B cell (primary cell): Measurements from ENCODE around the gene MDGA2. TPM values are rescaled to one million over a fixed set of nuclear protein-coding genes. Genes with fewer than 3 reads are reported as not detected.

Experiments
- ATAC-seq: fragments of 200-7000 bp; cut with Tn5 transposase; one replicate; pipeline ENCODE4 v1.10.0; 2021; ENCODE audit warnings: low read depth, mild to moderate bottlenecking, moderate number of reproducible peaks, moderate library complexity
- CTCF ChIA-PET: fragments of 350-600 bp; sonication (Branson Sonifier 250); formaldehyde crosslinking; loops from one replicate; lab custom pipeline; 2021; ENCODE audit warnings: antibody characterized with exemption, inconsistent platforms; lab: Charles Lee
- POLR2A ChIA-PET: fragments of 350-600 bp; sonication (Branson Sonifier 250); formaldehyde crosslinking; loops from one replicate; lab custom pipeline; 2021; ENCODE audit warnings: antibody characterized with exemption; lab: Charles Lee
- DNase-seq: peaks from one replicate; pipeline ENCODE4 v3.0.0; 2013
- H2AFZ ChIP-seq: 2 replicates; pipeline ENCODE4 v1.6.1; 2012; ENCODE audit warnings: mild to moderate bottlenecking, low read depth, low read length; ENCODE audit not compliant: insufficient read depth, poor library complexity, severe bottlenecking
- H3K27ac ChIP-seq, 2 donors: 1 replicate in 1 of 2; 2 replicates in 1 of 2; pipeline ENCODE4 v1.5.1; 2012 to 2013; ENCODE audit warnings: low read length in 2 of 2, mild to moderate bottlenecking in 2 of 2, moderate library complexity in 1 of 2
- H3K27me3 ChIP-seq, 4 experiments: fragments of 200-600 bp in 1 of 4; sonication (generic) in 1 of 4; replicated peaks in 1 of 4; 1 replicate in 2 of 4; 2 replicates in 2 of 4; pipeline versions ENCODE4 v1.6.1 to v1.7.0; 2013 to 2016; ENCODE audit warnings: low read length in 3 of 4, mild to moderate bottlenecking in 2 of 4, mixed read lengths in 1 of 4, moderate library complexity in 1 of 4; ENCODE audit not compliant: insufficient read depth in 4 of 4, control insufficient read depth in 3 of 4; ENCODE audit errors: control extremely low read depth in 1 of 4
- H3K36me3 ChIP-seq, 2 experiments: replicated peaks in 1 of 2; 1 replicate in 1 of 2; 2 replicates in 1 of 2; pipeline versions ENCODE4 v1.6.1 to v1.7.1; 2013; ENCODE audit warnings: low read length in 1 of 2; ENCODE audit not compliant: insufficient read depth in 2 of 2, control insufficient read depth in 1 of 2; ENCODE audit errors: control extremely low read depth in 1 of 2, extremely low read depth in 1 of 2
- H3K4me1 ChIP-seq, 2 donors: fragments of 200-600 bp in 1 of 2; sonication (generic) in 1 of 2; 1 replicate in 1 of 2; 2 replicates in 1 of 2; pipeline versions ENCODE4 v1.5.1 to v1.6.1; 2013 to 2017; ENCODE audit warnings: low read length in 2 of 2; ENCODE audit not compliant: control insufficient read depth in 2 of 2, insufficient read depth in 2 of 2
- H3K4me2 ChIP-seq: replicated peaks from 2 replicates; pipeline ENCODE3; 2012; ENCODE audit warnings: mild to moderate bottlenecking, low read depth, low read length; ENCODE audit not compliant: poor library complexity, severe bottlenecking
- H3K4me3 ChIP-seq, 5 experiments: fragments of 200-600 bp in 1 of 5; sonication (generic) in 1 of 5; 1 replicate in 3 of 5; 2 replicates in 2 of 5; pipeline versions ENCODE4 v1.5.1 to v1.7.0; 2011 to 2016; ENCODE audit warnings: low read length in 4 of 5, mild to moderate bottlenecking in 4 of 5, low read depth in 2 of 5, control low read depth in 1 of 5, moderate library complexity in 1 of 5; ENCODE audit not compliant: insufficient read depth in 1 of 5; ENCODE audit errors: control extremely low read depth in 1 of 5, extremely low read depth in 1 of 5
- H3K79me2 ChIP-seq: fragments of 200-600 bp; sonication (generic); one replicate; pipeline ENCODE4 v1.6.0; 2016; ENCODE audit warnings: low read length; ENCODE audit not compliant: control insufficient read depth, insufficient read depth
- H3K9ac ChIP-seq: fragments of 200-600 bp; sonication (generic); 2 replicates; pipeline ENCODE4 v1.6.1; 2017; ENCODE audit warnings: mild to moderate bottlenecking, low read length, moderate library complexity
- H3K9me3 ChIP-seq, 3 donors: one replicate each; pipeline versions ENCODE4 v1.6.1 to v1.7.1; 2013; ENCODE audit warnings: low read length in 2 of 3; ENCODE audit not compliant: control insufficient read depth in 2 of 3, insufficient read depth in 1 of 3; ENCODE audit errors: control extremely low read depth in 1 of 3
- H4K20me1 ChIP-seq: 2 replicates; pipeline ENCODE4 v1.6.0; 2012; ENCODE audit warnings: mild to moderate bottlenecking, low read length; ENCODE audit not compliant: insufficient read depth, control insufficient read depth, poor library complexity, severe bottlenecking
- H3K27ac Mint-ChIP-seq: one replicate; pipeline ENCODE4 v1.8.0; 2021; ENCODE audit warnings: mixed read lengths
- H3K27me3 Mint-ChIP-seq: one replicate; pipeline ENCODE4 v1.8.0; 2021; ENCODE audit warnings: mixed read lengths
- H3K4me1 Mint-ChIP-seq: one replicate; pipeline ENCODE4 v1.8.0; 2021; ENCODE audit warnings: mixed read lengths
- H3K4me3 Mint-ChIP-seq: one replicate; pipeline ENCODE4 v1.8.0; 2021; ENCODE audit warnings: mixed read lengths
- H3K9me3 Mint-ChIP-seq: one replicate; pipeline ENCODE4 v1.8.0; 2022; ENCODE audit warnings: mixed read lengths; ENCODE audit not compliant: insufficient read depth
- EZH2 ChIP-seq: IDR thresholded peaks from 2 replicates; pipeline ENCODE4 v1.6.1; 2012; ENCODE audit warnings: borderline replicate concordance, low read depth, mild to moderate bottlenecking, moderate library complexity, low read length; ENCODE audit not compliant: insufficient read depth, poor library complexity, severe bottlenecking
- WGBS: methylation state at CpG from one replicate; pipeline ENCODE4 v1.1.5; 2013; ENCODE audit warnings: missing lambda C conversion rate; ENCODE audit not compliant: insufficient coverage; 5-methylcytosine and 5-hydroxymethylcytosine counted together
- intact Hi-C: fragments of 100-400 bp; cut with micrococcal nuclease; formaldehyde crosslinking; loops from one replicate; pipeline ENCODE4 v1.10.0; 2022
- polyA plus RNA-seq: library from polyadenylated mRNA; depleted of rRNA; stranded (reverse); fragments of >200 nt; gene quantifications from 2 replicates; pipeline ENCODE4 v1.2.3, GENCODE V29; 2012
- total RNA-seq, 2 donors: library from RNA; stranded (reverse); fragments of 120-200 nt in 1 of 2; gene quantifications; 1 replicate in 1 of 2; 2 replicates in 1 of 2; pipeline versions ENCODE4 v1.2.3 to v1.2.4, GENCODE V29; 2013 to 2022
- TF ChIP-seq, protein P1 (sequence below): fragments of 200-600 bp; IDR thresholded peaks from one replicate; pipeline ENCODE4 v1.8.0; 2022; ENCODE audit warnings: antibody characterized with exemption, mild to moderate bottlenecking

The MDGA2 gene
- total and polyA plus RNA-seq, 2 donors (not counting 1 experiment from before 2014, with no cell fraction given), result not detected

DNA sequence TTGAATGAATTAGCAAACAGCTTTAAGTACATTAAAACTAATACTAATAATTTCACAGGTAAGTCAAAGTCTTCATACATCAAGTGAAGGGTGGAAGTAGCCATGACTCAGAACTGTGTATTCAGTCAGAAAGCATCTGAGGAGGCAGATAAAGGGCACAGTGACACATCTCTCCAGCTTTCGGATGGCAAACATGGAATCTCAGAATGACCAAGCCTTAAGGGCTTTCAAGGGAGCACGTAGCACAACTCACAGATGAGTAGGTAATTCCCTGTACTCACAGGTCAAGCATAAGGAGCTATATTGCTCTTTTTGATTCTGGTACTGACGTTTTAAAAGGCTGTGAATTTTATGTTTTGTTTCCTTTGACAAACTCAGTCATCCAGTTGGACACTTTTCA lies 56.0 kb downstream of the MDGA2 start:
- H3K27me3 ChIP-seq, result no peaks in the 10 kb centered on the region
- H3K79me2 ChIP-seq, result no peaks in the 10 kb centered on the region
- ChIA-PET POLR2A (no interaction called here), CTCF (no interaction called here)
- H3K27ac ChIP-seq, result no peak overlapping the region
- intact Hi-C loops, result no loop called here
- 80% methylated on average over 2 of the region's 3 CpGs for WGBS
- no peak for TF ChIP-seq EZH2
- TF ChIP-seq, protein P1, sequence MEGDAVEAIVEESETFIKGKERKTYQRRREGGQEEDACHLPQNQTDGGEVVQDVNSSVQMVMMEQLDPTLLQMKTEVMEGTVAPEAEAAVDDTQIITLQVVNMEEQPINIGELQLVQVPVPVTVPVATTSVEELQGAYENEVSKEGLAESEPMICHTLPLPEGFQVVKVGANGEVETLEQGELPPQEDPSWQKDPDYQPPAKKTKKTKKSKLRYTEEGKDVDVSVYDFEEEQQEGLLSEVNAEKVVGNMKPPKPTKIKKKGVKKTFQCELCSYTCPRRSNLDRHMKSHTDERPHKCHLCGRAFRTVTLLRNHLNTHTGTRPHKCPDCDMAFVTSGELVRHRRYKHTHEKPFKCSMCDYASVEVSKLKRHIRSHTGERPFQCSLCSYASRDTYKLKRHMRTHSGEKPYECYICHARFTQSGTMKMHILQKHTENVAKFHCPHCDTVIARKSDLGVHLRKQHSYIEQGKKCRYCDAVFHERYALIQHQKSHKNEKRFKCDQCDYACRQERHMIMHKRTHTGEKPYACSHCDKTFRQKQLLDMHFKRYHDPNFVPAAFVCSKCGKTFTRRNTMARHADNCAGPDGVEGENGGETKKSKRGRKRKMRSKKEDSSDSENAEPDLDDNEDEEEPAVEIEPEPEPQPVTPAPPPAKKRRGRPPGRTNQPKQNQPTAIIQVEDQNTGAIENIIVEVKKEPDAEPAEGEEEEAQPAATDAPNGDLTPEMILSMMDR, result no peak
- no peak overlapping the region for H3K9ac ChIP-seq
- no peaks in the 10 kb centered on the region for H3K9me3 Mint-ChIP-seq
- H2AFZ ChIP-seq, result no peak overlapping the region
- no peaks in the 10 kb centered on the region for H4K20me1 ChIP-seq
- H3K36me3 ChIP-seq, result no peaks in the 10 kb centered on the region
- H3K27ac Mint-ChIP-seq, result no peak overlapping the region
- no peaks in the 10 kb centered on the region for H3K9me3 ChIP-seq
- H3K4me3 Mint-ChIP-seq, result no peak overlapping the region
- no peak for ATAC-seq
- H3K4me3 ChIP-seq, result no peak overlapping the region
- no peaks in the 10 kb centered on the region for H3K4me1 ChIP-seq
- no peaks in the 10 kb centered on the region for H3K27me3 Mint-ChIP-seq
- no peaks in the 10 kb centered on the region for H3K4me1 Mint-ChIP-seq
- no peak for DNase-seq
- no peak overlapping the region for H3K4me2 ChIP-seq

DNA sequence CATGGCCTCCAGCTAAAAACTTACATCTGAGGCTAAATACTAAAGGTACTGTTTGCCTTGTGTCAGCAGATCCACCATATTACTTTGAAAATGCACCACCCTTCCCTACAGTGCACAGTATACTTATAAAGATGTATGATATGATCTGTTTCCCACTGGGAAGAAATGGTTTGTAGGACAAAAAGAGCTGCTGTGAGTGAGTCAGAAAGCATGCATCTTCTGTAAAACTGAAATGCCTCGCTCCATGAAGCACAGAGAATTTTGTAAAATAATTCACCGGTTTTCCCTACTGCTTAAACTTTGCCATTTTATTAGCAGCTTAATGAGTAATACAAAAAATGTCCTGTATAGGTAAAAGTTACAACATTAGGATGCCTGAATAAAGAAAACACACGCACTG lies 68.8 kb downstream of the MDGA2 start:
- POLR2A ChIA-PET, result no interaction called here
- no peaks in the 10 kb centered on the region for H3K27me3 ChIP-seq
- Mint-ChIP-seq H3K9me3 (peaks cover 13% of the 10 kb centered on the region), H3K4me3 (no peak overlapping the region), H3K27ac (no peak overlapping the region), H3K4me1 (no peaks in the 10 kb centered on the region), H3K27me3 (no peaks in the 10 kb centered on the region)
- no CpG with 5 or more reads among the region's 3 CpGs for WGBS
- no peaks in the 10 kb centered on the region for H3K4me1 ChIP-seq
- no peak overlapping the region for H3K4me3 ChIP-seq
- CTCF ChIA-PET, result no interaction called here
- no peaks in the 10 kb centered on the region for H3K36me3 ChIP-seq
- no peaks in the 10 kb centered on the region for H4K20me1 ChIP-seq
- H3K4me2 ChIP-seq, result no peak overlapping the region
- ATAC-seq (no peak), DNase-seq (no peak)
- no peak overlapping the region for H3K9ac ChIP-seq
- no peak overlapping the region for H2AFZ ChIP-seq
- H3K27ac ChIP-seq, result no peak overlapping the region
- intact Hi-C loops, result no loop called here
- TF ChIP-seq, protein P1, result no peak
- TF ChIP-seq EZH2, result no peak
- H3K9me3 ChIP-seq, result peaks cover 0 to 4% (median 0%) of the 10 kb centered on the region in 3 donors
- no peaks in the 10 kb centered on the region for H3K79me2 ChIP-seq
